SK-N-SH treated with all-trans-retinoic acid at 6 μM for 48 hours (cell line): ENCODE data around the gene SP110.

Experiments
- CSDC2 ChIP-seq: fragments of 250-450 bp; sonication (Bioruptor Pico); IDR thresholded peaks from 2 replicates; pipeline ENCODE4 v1.5.0; 2020; ENCODE audit warnings: mild to moderate bottlenecking, moderate library complexity
- ISL1 ChIP-seq: fragments of 250-450 bp; sonication (Bioruptor Pico); IDR thresholded peaks from 2 replicates; pipeline ENCODE4 v2.1.2; 2022; ENCODE audit warnings: mild to moderate bottlenecking, moderate library complexity
- PATZ1 ChIP-seq: fragments of 250-450 bp; sonication (Bioruptor Pico); IDR thresholded peaks from 2 replicates; pipeline ENCODE4 v1.8.0; 2020; ENCODE audit warnings: mild to moderate bottlenecking, moderate library complexity, borderline replicate concordance
- POU6F1 ChIP-seq: fragments of 250-450 bp; sonication (Bioruptor Pico); IDR thresholded peaks from 2 replicates; pipeline ENCODE4 v1.8.0; 2021; ENCODE audit warnings: low read depth, mild to moderate bottlenecking, moderate library complexity, borderline replicate concordance
- PPARA ChIP-seq: fragments of 250-450 bp; sonication (Bioruptor Pico); IDR thresholded peaks from 2 replicates; pipeline ENCODE4 v1.5.0; 2020; ENCODE audit warnings: mild to moderate bottlenecking, borderline replicate concordance
- RARB ChIP-seq: fragments of 250-450 bp; sonication (Bioruptor Pico); IDR thresholded peaks from 2 replicates; pipeline ENCODE4 v1.8.0; 2021; ENCODE audit warnings: mild to moderate bottlenecking, moderate library complexity
- TCF4 ChIP-seq: fragments of 250-450 bp; sonication (Bioruptor Pico); IDR thresholded peaks from 2 replicates; pipeline ENCODE4 v1.8.0; 2021; ENCODE audit warnings: mild to moderate bottlenecking, moderate library complexity, borderline replicate concordance
- ZC3H10 ChIP-seq: fragments of 250-450 bp; sonication (Bioruptor Pico); IDR thresholded peaks from 2 replicates; pipeline ENCODE4 v1.5.1; 2021; ENCODE audit warnings: mild to moderate bottlenecking, moderate library complexity
- ZNF565 ChIP-seq: fragments of 450-650 bp; formaldehyde crosslinking; conservative IDR thresholded peaks from 2 replicates; pipeline ENCODE4 v1.5.0; 2020; ENCODE audit warnings: low read depth, mild to moderate bottlenecking, moderate library complexity
- ZNF70 ChIP-seq: fragments of 450-650 bp; formaldehyde crosslinking; IDR thresholded peaks from 2 replicates; pipeline ENCODE4 v1.5.0; 2020; ENCODE audit warnings: mild to moderate bottlenecking, moderate library complexity
- ZNF8 ChIP-seq: fragments of 450-650 bp; formaldehyde crosslinking; IDR thresholded peaks from 2 replicates; pipeline ENCODE4 v1.5.0; 2020; ENCODE audit warnings: mild to moderate bottlenecking, moderate library complexity

- TF ChIP-seq ZNF70 (CRISPR knock-in tag) = no peak
- no peak for TF ChIP-seq ISL1 (CRISPR knock-in tag)
- TF ChIP-seq RARB = no peak
- TF ChIP-seq ZC3H10 (CRISPR knock-in tag) = no peak
- TF ChIP-seq PATZ1 = no peak
- no peak for TF ChIP-seq PPARA
- no peak for TF ChIP-seq TCF4 (CRISPR knock-in tag)
- TF ChIP-seq POU6F1 (CRISPR knock-in tag) = no peak
- no peak for TF ChIP-seq ZNF565 (CRISPR knock-in tag)
- TF ChIP-seq ZNF8 (CRISPR knock-in tag) = no peak
- TF ChIP-seq CSDC2 = no peak
These were observed 42.5 kb upstream of the SP110 start for GRCh38 chr2:230262246-230262645.
